ENCODE data around the gene DNAH12.

- TF ChIP-seq RAD21 (IDR thresholded peaks at IDR 0.05) = no peak
- TF ChIP-seq CTCF (IDR thresholded peaks at IDR 0.05; ENCODE audit: low read depth, low read length, missing input control) = no peak
- no peak for TF ChIP-seq ATF3 (IDR thresholded peaks at IDR 0.05)
- no peak for TF ChIP-seq REST (IDR thresholded peaks at IDR 0.05)
- no peak for TF ChIP-seq HNF4A (conservative IDR thresholded peaks at IDR 0.05)
- no peak for TF ChIP-seq NR2F2 (IDR thresholded peaks at IDR 0.05)
- no peak for TF ChIP-seq YY1 (IDR thresholded peaks at IDR 0.05)
- no peak for TF ChIP-seq GABPA (IDR thresholded peaks at IDR 0.05 in 1 of 2, conservative IDR thresholded peaks at IDR 0.05 in 1 of 2)
- TF ChIP-seq JUND (IDR thresholded peaks at IDR 0.05) = no peak
- no peak for TF ChIP-seq FOXA1 (IDR thresholded peaks at IDR 0.05)
- TF ChIP-seq EGR1 (IDR thresholded peaks at IDR 0.05; ENCODE audit: low read depth in 2 of 2) = no peak
These were observed 189.4 kb downstream of the DNAH12 start for GRCh38 chr3:57354768-57355167.
